CD4-positive, alpha-beta memory T cell (primary cell): ENCODE measurements around the gene MTIF3. TPM values are rescaled to one million over a fixed set of nuclear protein-coding genes. Genes with fewer than 3 reads are reported as not detected.

ENCODE experiments used
- CTCF ChIA-PET: fragments of 350-600 bp; sonication (Branson Sonifier 250); formaldehyde crosslinking; loops from one replicate; lab custom pipeline; 2021; ENCODE audit warnings: inconsistent platforms; ENCODE audit not compliant: partially characterized antibody; lab: Charles Lee
- POLR2A ChIA-PET: fragments of 350-600 bp; sonication (Branson Sonifier 250); formaldehyde crosslinking; loops from one replicate; lab custom pipeline; 2021; ENCODE audit not compliant: partially characterized antibody; lab: Charles Lee
- DNase-seq, 5 donors: peaks; one replicate each; pipeline versions ENCODE4 v3.0.0 to v3.0.0-alpha.2; 2020 to 2022; ENCODE audit warnings: mixed read lengths in 1 of 5
- H3K27ac ChIP-seq: one replicate; pipeline ENCODE4 v1.7.0; 2013; ENCODE audit warnings: low read depth, low read length
- H3K27me3 ChIP-seq: 2 replicates; pipeline ENCODE4 v1.7.0; 2013; ENCODE audit warnings: mild to moderate bottlenecking, low read length, moderate library complexity; ENCODE audit not compliant: insufficient read depth
- H3K36me3 ChIP-seq: 2 replicates; pipeline ENCODE4 v1.7.0; 2013; ENCODE audit warnings: mild to moderate bottlenecking, low read length, moderate library complexity; ENCODE audit not compliant: insufficient read depth
- H3K4me1 ChIP-seq: 2 replicates; pipeline ENCODE4 v1.7.0; 2013; ENCODE audit warnings: mild to moderate bottlenecking, low read length, moderate library complexity; ENCODE audit not compliant: insufficient read depth
- H3K4me3 ChIP-seq, 2 donors: one replicate each; pipeline ENCODE4 v1.7.0; 2013; ENCODE audit warnings: low read length in 2 of 2, mild to moderate bottlenecking in 1 of 2
- H3K9me3 ChIP-seq, 2 donors: one replicate each; pipeline ENCODE4 v1.7.0; 2013; ENCODE audit warnings: low read length in 2 of 2, control low read depth in 1 of 2; ENCODE audit not compliant: control insufficient read depth in 1 of 2
- H3K27ac Mint-ChIP-seq, 7 donors: one replicate each; pipeline ENCODE4 v1.8.0; 2020 to 2021; ENCODE audit warnings: mixed read lengths in 7 of 7, mild to moderate bottlenecking in 6 of 7, inconsistent platforms in 3 of 7, moderate library complexity in 3 of 7
- H3K27me3 Mint-ChIP-seq, 2 donors: one replicate each; pipeline ENCODE4 v1.8.0; 2020 to 2021; ENCODE audit warnings: mixed read lengths in 2 of 2
- H3K36me3 Mint-ChIP-seq, 2 donors: one replicate each; pipeline ENCODE4 v1.8.0; 2020 to 2021; ENCODE audit warnings: mixed read lengths in 2 of 2, inconsistent platforms in 1 of 2, mild to moderate bottlenecking in 1 of 2
- H3K4me1 Mint-ChIP-seq, 4 donors: one replicate each; pipeline ENCODE4 v1.8.0; 2020 to 2021; ENCODE audit warnings: mixed read lengths in 4 of 4, mild to moderate bottlenecking in 1 of 4
- H3K4me3 Mint-ChIP-seq, 8 donors: one replicate each; pipeline ENCODE4 v1.8.0; 2020 to 2021; ENCODE audit warnings: mixed read lengths in 8 of 8, mild to moderate bottlenecking in 7 of 8, moderate library complexity in 6 of 8, inconsistent platforms in 3 of 8
- H3K9me3 Mint-ChIP-seq, 8 donors: one replicate each; pipeline ENCODE4 v1.8.0; 2020 to 2021; ENCODE audit warnings: mixed read lengths in 8 of 8, mild to moderate bottlenecking in 5 of 8, inconsistent platforms in 3 of 8, moderate library complexity in 1 of 8
- intact Hi-C: fragments of 100-400 bp; cut with micrococcal nuclease; formaldehyde crosslinking; loops from one replicate; pipeline ENCODE4 v1.15.1; 2023
- polyA plus RNA-seq, 2 donors: library from polyadenylated mRNA; unstranded; fragments of 300-500 nt; fragmentation: Illumina TruSeq; gene quantifications; one replicate each; pipeline ENCODE4 v1.2.3, GENCODE V29; 2021
- total RNA-seq, 2 experiments: library from RNA; stranded (reverse); gene quantifications; one replicate each; pipeline ENCODE4 v1.2.3, GENCODE V29; 2021

MTIF3 gene
- total and polyA plus RNA-seq, 4 experiments from 2014 or later: 85.6 to 94.4 (median 89.4) TPM

GRCh38 chr13:27388241-27388640 is 62.1 kb downstream of the MTIF3 start:
- Histone ChIP-seq H3K36me3 (no peaks in the 10 kb centered on the region), H3K27me3 (no peaks in the 10 kb centered on the region), H3K4me3 (no peak overlapping the region), H3K9me3 (no peaks in the 10 kb centered on the region), H3K27ac (no peak overlapping the region), H3K4me1 (no peaks in the 10 kb centered on the region)
- POLR2A ChIA-PET: no interaction called here
- DNase-seq: no peak
- CTCF ChIA-PET: interaction anchor here (0.6 to 1.9 kb wide), 6 partner anchors 9 to 442 kb away, joined by 3 to 6 read pairs (median 4); no protein-coding TSS in a partner anchor
- Mint-ChIP-seq H3K27ac (no peak overlapping the region), H3K27me3 (peaks cover 0 to 2% of the 10 kb centered on the region in 2 donors), H3K36me3 (no peaks in the 10 kb centered on the region), H3K4me3 (no peak overlapping the region), H3K4me1 (no peaks in the 10 kb centered on the region), H3K9me3 (no peaks in the 10 kb centered on the region)
- intact Hi-C loops: no loop called here

Other genes starting within 250 kb of the MTIF3 start
- 1,000 to 10,000 TPM; 2,008 to 2,177 TPM for gene RPL21, start 199.0 kb downstream of the MTIF3 start, total RNA-seq
- gene RPL21, start 199.0 kb downstream of the MTIF3 start, polyA plus RNA-seq: 1,000 to 10,000 TPM; 6,214 to 7,509 TPM
- under 1 TPM; 0.78 to 0.96 TPM for gene RASL11A, start 179.7 kb downstream of the MTIF3 start, total RNA-seq
- under 1 TPM in 1 of 2 donors, not detected in 1; 0.21 TPM for gene RASL11A, start 179.7 kb downstream of the MTIF3 start, polyA plus RNA-seq
- 100 to 1,000 TPM; 225 to 236 TPM for gene GTF3A, start 25.9 kb downstream of the MTIF3 start, total RNA-seq
- gene GTF3A, start 25.9 kb downstream of the MTIF3 start, polyA plus RNA-seq: 100 to 1,000 TPM; 596 to 688 TPM
- gene LNX2, start 170.0 kb upstream of the MTIF3 start, total RNA-seq: 10 to 100 TPM; 11.8 to 13.0 TPM
- gene LNX2, start 170.0 kb upstream of the MTIF3 start, polyA plus RNA-seq: 1 to 10 TPM; 6.6 to 6.8 TPM
- gene POLR1D, start 171.3 kb upstream of the MTIF3 start, total RNA-seq: 100 to 1,000 TPM; 152 TPM
- 100 to 1,000 TPM; 117 to 141 TPM for gene POLR1D, start 171.3 kb upstream of the MTIF3 start, polyA plus RNA-seq